GM18517 (cell line): ENCODE results near the gene RBM19.

Source experiments
- ATAC-seq: cut with Tn5 transposase; IDR thresholded peaks from one replicate; pipeline ENCODE4 v1.9.1; 2021; ENCODE audit warnings: mild to moderate bottlenecking, moderate library complexity; ENCODE audit not compliant: unreplicated experiment

The RBM19 gene

DNA sequence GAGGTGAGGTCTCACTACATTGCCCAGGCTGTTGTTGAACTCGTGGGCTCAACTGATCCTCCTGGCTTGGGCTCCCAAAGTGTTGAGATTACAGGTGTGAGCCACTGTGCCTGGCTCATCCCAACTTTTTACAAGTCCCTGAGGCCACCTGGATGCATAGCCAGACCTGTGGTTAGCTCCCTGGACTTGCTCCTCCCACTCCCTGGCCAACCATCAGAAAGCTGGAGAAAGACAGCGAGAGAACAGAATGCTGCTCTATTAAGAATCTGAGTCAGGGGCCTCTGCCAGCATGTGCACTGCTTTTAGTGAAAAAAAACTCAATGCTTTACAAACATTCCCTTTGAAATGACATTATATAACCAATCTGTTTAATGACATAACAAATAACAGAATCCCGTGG is 78.2 kb downstream of the RBM19 start:
- no peak for ATAC-seq

DNA sequence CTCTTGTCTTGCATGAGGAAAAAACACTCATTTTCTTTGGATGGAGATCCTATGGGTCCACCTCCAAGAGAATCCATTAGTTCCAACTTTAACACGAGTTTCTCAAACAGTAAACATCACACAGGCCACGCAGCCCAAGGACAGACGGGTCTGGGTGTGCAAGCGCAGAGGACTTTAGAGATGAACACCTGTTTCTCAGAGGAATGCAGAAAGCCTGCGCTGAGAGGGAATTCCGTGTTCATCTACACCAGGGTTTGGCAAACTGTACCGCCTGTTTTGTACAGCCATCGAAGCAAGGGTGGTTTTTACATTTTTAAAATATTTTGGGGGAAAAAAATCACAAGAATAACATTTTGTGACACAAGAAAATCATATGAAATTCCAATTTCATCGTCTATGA is 79.4 kb downstream of the RBM19 start:
- no peak for ATAC-seq

DNA sequence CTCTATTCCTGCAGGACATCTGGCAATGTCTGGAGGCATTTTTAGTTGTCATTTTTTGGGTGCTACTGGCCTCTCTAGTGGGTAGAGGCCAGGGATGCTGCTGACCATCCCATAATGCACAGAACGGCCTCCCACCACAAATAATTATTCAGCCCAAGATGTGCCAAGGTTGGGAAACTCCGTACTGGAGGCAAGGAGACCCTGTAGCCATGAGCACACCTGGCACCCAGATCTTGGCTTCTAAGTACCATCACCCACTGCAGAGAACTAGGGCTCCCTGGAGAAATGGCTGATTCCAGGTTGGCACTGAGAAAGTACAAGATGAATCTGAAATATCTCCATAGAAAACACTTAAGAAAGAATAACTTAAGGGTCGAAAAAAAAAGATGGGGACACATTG is 81.7 kb downstream of the RBM19 start:
- ATAC-seq = no peak

DNA sequence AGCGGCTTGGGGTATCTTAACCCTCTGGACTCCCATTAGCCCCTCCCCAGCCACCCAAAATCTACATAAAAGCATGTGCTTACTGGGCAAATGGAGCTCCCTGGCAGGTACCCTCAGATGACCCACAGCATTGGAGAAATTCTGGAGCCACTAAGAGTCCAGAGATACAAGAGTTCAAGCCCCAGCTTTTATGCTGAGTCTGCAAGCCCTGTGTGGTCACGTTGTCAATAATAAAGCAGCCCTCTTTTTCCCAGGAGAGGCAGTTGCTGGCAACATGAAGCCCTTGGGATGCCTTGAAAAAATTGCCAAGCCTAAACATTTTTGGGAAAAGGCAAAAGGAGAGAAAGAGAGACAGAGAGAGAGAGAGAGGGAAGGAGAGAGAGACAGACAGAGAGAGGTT is 83.4 kb downstream of the RBM19 start:
- ATAC-seq = no peak

DNA sequence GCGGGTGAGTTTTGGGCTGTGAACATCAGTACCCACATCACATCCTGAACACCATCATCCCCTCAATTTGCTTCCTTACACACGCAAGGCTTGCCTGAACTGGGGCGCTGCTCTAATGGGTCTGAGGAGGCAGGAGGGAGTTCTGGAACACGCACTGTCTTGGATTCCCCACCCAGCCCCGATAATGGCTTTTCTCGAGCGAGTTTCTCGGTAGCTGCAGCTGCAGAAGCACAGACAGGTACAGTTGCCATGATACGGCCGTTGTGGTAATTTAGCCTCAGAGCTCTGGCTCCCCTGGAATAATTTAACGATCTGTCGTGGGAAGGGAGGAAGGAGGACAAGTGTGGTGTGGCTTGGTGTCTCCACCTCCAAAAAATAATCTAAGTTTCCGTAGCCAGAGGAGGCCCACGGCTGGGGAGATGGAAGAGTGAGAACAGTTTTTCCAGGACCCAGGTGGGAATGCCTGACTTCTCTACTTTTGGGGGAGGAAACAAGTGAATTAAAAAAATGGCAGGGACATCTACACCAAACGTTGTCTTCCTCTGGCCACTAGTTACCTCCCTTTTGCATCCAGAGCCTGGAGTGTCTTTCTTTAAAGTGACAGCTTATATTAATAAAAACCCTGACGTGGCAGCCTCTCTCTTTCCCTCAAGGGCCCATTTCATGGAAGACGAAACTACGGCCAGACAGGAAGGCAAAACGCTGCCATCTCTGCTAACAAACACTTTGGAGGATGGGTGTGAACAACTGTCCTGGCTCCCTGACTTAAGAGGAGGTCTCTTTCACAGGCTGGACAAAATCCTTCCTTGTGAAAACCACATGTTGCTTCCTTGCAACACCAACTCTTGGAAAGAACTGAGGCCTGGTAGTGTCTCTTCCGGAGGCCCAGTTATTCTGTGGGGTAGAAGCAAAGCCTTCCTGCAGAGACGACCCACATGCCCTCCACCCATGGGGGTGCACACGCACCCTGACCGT is 84.8 kb downstream of the RBM19 start:
- no peak for ATAC-seq

DNA sequence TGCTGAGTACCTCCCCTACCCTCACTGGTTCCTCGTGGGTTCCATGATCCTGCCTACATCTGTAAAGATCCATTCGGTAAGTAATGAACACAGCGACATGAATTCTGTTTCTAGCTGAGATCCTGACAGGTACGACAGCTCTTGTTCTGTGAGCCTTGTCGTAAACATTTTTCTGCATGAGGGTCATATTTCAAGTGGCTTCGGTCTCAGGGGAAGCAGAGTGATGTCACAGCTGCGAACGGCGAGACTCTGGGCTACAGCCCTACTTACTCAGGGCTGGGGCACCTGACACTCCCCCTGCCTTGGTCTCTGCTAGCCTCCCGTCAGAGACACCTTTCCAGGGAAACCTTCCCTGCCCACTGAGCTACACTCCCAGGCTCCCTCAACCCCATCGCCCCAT is 85.8 kb downstream of the RBM19 start:
- no peak for ATAC-seq

DNA sequence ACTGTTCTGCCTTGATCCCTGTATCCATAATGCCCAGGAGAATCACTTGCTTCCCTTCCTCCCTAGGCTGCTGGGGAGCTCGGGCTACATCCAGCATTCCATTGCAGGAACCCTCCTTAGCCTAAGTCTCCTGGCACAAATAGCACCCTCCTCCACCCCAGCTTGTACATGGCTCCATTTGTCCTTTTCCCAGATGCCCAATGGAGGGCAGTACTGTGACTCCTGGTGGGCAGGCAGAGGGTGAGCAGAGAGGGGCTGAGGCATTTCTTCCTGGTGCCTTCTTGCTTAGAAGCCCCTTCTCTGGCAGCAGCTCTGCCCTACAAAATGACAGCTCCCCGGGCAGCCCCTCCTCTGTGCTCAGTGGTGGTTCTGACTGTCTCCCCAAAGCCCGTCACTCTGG is 86.5 kb downstream of the RBM19 start:
- no peak for ATAC-seq

DNA sequence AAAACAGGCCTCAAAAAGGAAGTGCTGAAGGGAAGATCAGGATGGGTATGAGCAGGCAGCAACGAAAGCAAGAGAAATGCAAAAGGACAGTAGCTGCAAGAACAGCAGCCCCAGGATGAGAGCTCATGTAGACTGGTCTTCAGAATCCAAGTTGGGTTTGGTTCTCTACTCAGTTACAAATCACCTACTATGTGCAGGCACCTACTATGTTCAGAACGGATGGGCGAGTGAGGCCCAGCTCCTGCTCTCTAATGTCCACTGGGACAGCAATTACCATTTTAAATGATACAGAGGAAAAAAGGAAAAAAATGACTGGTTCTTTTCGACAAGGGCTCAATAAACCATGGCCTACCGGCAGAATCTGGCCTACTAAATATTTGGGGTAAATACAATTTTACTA is 88.5 kb downstream of the RBM19 start:
- no peak for ATAC-seq

DNA sequence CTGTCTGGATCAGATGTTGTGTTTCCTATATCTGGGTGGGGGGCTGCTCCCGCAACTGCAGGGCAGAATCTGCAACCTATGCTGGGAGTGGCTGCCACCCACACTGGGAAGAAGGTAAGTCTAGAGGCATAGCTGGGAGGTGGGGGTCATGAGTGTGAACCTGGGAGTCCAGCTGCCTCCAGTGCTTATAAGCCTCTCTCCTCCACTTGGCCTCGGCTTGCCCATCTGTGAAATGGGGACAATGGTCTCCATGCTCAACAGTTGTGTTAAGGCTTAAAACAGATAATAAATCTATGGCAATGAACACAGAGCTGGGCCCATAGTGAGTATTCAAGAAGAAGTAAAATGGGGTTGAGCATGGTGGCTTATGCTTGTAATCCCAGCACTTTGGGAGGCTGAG is 90.0 kb downstream of the RBM19 start:
- no peak for ATAC-seq

DNA sequence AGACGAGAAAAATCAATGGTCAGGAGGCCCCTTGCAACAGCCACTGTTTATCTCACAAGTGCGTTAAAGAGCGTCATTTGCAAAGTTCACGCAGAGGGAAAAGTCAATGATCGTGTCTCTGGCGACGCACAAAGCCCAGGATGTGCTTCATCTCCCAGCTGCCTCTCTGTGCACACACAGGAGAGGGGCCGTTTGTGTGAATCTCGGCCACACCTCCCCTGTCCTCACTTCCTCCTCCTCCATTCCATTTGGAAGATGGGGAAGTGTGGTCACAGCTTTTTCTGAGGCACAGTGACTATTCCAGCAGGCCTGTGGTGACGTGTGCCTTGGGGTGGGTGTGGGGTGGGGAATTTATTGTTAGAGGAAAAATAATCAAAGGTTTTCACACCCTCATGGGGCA is 90.4 kb downstream of the RBM19 start:
- ATAC-seq = no peak

DNA sequence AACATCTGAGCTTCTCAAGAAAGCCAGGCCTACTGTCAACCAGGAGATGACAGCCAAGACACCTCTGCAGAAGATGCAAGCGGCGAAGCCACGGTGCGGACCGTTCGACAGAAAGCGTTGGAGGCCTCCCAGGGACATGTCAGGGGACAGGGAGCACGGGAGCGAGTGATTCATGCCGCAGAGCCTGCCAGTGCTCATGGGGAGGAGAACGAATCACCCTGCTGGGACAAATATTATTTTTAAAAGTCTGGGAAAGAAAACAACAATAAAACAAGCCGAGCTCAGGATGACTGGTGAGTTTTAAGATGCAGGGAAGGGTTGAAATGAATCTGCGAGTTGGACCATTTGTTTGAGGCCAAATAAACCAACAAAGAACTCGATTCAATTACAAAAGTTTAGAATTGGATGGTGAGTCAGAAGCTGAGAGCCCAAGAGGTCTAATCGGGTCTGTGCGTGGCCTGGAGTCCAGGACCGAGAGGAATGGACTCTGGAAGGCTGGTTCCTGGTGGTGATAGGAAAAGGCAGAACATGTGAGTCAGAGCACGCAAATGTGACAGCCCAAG is 91.0 kb downstream of the RBM19 start:
- no peak for ATAC-seq

DNA sequence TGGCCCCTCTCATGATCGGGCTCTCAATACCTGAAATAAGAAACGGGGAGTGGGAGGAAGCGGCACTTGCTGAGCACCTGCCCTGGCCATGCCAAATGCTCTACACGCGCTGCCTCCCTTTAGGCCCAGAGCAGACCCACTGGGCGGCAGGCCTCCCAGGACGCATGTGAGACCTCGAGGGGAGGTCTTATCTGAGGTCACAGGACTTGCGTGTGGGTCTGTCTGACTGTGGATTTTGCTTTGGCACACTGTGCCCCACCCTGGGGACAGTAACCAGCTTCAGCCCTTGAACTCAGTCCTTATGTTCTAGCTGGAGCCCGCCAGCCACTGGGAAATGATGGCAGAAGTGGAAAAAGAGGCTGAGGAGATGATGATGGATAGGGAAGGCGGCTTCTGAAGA is 91.8 kb downstream of the RBM19 start:
- no peak for ATAC-seq

DNA sequence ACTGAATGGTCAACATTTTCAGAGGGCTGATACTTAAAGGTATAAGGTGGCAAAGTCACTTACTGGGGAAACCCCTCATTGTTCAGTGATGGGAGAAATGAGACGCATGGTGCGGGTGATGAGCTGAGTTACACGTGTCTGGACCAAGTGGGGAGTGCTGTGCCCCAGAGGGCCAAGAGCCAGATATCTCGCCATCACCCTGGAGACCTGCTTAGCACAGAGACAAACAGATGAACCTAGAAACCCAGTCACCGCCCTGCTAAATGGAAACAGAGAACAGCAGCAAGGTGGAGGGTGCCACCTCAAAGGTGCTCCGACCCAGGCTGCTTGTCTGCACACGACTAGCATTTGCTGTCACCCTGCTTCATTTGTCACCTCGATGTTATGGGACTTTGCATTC is 92.4 kb downstream of the RBM19 start:
- no peak for ATAC-seq

DNA sequence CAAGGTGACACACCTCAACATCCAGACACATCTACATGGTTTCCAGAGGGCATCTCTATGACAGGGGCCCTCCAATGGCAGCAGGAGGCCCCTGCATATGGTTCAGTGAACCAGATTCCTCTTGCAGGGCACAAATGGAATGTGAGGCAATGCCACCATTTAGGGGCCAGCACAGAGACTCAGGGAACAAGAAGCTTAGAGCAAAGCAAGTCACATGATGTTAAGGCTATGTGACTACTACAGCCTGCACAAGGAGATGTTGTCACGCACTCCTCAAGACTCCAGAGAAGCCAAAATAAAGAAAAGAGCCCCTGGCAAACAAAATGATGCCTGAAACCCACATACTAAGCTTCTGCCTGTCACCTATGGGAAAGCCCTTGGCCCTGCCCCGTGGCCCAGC is 95.2 kb downstream of the RBM19 start:
- ATAC-seq = no peak

DNA sequence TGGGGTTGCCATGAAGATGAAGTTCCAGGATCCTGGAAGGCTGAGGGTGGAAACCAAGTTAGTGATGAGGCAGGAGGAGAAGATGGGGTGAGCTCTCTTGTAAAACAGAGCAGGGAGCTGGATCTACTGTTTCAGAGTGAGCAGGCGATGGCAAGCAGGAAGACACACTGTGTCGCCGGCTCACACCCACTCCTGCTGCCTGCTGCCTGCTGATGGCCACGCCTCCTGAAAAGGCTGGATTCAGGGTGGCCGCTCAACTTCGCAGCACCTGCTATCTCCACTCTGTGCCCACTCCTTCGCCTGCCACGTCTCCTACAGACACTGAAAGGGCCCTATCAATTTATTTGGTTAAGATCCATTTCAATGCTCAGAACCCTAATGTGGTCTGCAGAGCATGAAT is 96.1 kb downstream of the RBM19 start:
- no peak for ATAC-seq

DNA sequence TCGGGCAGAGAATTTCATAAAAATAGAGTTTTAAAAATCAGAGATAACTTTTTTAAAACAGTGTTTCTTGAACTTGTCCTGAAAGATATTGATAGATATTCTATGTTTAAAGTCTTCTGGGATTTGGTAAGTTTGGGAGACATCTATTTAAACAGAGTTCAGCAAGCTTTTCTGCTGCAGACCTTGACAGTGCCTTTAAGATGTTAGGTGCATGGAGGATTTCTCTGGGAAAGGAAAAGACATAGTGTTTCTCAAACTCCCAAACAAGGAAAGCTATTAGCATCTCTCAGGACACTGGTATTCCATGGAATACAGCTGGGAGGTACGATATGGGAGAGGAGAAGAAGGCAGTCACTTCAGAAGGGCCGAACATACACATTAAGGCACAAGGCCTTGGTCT is 97.8 kb downstream of the RBM19 start:
- ATAC-seq = no peak

DNA sequence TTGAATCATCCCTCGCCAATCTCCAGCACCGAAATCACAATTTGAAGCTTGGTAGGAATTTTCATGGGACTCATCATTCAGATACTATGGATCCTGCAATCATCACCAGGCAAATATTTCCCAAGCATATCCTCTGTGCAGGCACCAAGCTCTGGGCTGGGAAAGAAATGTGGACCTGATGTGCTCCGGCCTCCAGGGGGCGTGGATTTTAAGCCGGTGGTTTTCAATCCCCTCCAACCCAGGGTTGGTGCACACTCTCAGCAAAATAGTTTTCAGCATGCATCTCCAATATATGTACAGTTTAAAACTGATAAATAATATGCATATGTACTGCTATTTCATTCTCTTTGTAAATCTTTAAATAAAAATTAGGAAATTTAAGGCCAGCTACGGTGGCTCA is 98.9 kb downstream of the RBM19 start:
- no peak for ATAC-seq

DNA sequence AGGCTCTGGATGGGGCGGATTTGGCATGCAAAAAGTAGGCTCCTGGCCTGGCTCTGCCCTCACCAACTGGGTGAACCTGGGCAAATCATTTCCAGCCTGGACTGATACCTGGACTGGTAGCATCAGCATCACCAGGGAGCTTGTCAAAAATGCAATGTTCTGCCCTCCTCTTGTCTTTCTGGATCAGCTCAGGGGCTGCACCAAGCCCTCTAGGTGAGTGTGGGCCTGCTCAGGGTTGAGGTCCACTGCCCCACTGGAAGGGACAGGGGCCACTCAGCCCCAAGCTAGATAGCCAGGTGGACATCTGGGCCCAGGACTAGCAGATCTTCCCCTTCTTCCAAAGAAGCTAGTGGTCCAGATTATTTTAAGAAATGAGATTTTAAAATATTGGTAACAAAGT is 99.6 kb downstream of the RBM19 start:
- no peak for ATAC-seq

DNA sequence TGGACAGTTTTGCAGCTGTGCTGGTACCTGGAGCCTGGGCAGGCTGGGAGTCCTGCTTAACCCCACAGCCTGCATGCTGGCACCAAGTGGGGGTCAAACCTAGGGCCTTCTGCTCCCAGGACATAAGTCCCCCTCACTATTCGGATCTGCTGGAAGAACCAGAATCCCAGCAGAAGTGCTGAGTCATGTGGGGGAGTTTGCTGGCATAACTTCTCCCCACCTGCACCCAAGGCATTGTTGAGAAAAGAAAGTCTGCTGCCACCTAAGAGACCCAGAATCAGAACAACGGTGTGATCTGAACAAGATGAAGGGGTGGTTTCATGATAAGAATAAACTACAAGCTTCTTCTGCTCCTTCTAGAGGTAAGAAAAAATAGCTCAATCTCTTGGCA is 102.7 kb downstream of the RBM19 start:
- no peak for ATAC-seq

DNA sequence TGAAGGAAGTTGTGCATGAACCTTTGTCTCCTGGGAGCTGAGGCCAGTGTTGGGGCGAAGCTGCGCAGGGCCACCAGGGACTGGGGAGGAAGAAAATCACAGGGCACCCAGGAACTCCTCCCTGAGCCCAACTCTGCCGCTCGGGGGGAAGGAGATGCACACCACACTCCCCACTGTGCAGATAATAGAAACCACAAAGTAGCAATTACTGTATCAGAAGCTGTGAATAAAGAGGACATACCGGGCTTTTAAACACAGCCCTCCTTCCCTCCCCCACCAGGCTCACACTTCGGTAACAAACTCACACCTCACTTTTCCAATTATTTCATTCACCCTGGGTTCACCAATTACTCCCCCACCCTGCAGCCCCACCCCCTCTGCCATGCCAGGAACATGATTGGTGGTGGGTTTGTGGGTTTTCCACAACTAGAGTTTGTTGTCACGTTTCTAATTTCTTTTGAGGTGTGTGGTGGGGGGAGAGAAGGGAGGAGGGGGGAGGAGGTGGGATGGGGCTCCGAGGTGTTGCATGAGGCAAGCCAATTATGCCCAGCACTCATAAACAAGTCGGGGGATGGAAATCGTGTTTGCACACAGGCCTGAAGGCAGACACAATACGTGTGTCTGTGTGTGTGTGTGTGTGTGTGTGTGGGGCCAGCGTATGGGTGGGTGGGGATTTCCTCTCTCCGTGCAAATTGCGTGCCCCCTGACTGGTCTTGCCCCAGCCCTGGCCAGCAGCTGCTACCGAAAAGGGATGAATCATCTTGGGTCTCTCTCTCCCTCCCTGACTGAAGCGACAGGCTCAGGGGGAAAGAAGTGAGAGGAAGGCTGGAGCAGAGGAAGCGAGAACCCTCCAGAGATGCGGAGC is 103.3 kb downstream of the RBM19 start:
- no peak for ATAC-seq

DNA sequence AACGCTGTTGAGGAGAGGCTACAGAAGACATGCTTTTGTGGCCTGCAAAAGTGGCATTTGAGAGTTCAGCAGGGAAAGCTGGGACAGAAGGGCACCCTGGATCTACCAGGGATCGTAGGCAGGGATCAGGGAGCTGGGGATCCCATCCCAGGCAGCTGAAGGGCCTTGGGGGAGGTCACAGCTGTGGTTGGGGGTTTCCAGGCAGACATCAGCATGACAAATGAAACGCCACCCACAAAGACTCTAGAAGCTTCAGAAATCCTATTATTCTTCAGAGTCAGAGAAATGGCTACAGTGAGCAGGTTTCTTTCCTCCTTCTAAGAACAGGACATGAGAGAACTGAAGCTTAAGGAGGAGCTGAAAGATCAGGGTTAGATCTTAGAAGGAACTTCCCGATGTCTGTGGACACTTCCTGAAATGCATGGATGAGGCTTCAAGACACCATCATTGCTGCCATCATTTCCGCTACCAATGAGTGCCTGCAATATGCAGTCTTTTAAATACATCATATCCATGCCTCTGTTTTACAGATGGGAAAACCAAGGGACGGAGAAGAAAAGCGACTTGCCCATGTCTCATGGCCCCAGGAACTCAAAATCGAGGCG is 104.3 kb downstream of the RBM19 start:
- ATAC-seq = no peak
